GM19395 (cell line): ENCODE measurements around the gene OR13C4.
"Not testable (repeated sequence)": the region's sequence is repeated elsewhere in the genome, so short reads cannot be mapped to it uniquely, and the experiment has no call there.

Experiments used
- ATAC-seq: cut with Tn5 transposase; IDR thresholded peaks from one replicate; pipeline ENCODE4 v1.9.1; 2021; ENCODE audit warnings: mild to moderate bottlenecking, moderate library complexity; ENCODE audit not compliant: unreplicated experiment

OR13C4 gene

GRCh38 chr9:104527109-104527508, at the start of gene OR13C4:
Gene OR13C4, minus strand, starts transcription at chr9:104527209. Its CDS starts 0 bp downstream, at chr9:104527209.
- ATAC-seq = no peak

DNA sequence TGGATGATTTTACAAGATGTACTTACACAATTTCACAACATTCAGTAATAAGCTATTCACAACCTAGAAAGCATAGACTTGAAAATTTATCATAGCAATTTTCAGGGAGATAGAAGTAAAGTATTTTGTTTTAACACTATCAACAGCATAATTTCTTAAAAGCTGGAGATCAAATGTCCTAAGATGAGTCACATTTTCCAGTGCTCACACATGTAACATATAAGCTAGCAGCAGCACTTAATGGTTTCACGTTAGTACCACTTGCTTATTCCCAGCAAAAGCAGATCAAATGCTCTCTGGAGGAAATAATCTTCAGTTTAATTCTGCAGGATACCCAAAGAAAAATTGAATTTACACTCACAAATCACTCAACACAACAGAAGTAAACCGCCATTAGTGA, 48.4 kb upstream of the OR13C4 start:
- no peak for ATAC-seq

DNA sequence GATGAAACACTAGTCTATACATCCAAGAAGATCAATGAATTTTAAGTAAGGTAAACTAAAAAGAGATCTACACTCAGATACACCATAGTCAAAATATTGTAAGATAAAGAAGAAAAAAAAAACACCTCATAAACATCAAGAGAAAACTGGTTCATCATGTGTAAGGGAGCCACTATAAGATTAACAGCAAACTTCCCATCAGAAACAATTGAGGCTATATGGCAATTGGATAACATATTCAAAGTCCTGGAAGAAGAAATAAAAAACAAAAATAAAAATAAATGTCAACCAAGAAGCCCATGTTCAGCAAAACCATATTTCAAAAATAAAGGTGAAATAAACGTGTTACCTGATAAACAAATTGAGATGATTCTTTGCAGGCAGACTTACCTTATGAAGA, 45.6 kb upstream of the OR13C4 start:
- no peak for ATAC-seq

DNA sequence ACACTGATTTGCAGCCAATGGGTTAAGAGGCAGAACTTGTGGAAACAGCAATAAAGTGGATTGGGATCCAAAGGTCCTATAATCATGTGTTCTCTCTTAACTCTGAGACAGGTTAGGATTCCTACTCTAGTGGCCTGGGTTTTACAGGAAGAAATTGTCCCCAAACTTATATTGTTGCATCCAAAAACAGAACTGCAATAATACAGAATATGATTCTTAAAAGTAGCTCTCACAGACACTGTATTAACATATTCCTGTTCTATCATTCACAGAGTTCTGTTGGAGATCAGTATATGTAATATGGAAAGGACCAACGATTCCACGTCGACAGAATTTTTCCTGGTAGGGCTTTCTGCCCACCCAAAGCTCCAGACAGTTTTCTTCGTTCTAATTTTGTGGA, 41.9 kb upstream of the OR13C4 start, which contains the start of gene OR13C8:
Gene OR13C8, plus strand, starts transcription at position 301 of the 400 bp plus-strand sequence. Its CDS starts 0 bp downstream, at position 301.
- no peak for ATAC-seq

GRCh38 chr9:104564358-104564757, 37.3 kb upstream of the OR13C4 start:
- no peak for ATAC-seq

GRCh38 chr9:104556830-104557634, 30.0 kb upstream of the OR13C4 start:
- no peak for ATAC-seq

- no peak for ATAC-seq
Observed at GRCh38 chr9:104555521-104555920, 28.5 kb upstream of the OR13C4 start.

- no peak for ATAC-seq
Observed at GRCh38 chr9:104553261-104553660, 26.3 kb upstream of the OR13C4 start.

GRCh38 chr9:104544644-104545043, 17.6 kb upstream of the OR13C4 start:
- no peak for ATAC-seq

DNA sequence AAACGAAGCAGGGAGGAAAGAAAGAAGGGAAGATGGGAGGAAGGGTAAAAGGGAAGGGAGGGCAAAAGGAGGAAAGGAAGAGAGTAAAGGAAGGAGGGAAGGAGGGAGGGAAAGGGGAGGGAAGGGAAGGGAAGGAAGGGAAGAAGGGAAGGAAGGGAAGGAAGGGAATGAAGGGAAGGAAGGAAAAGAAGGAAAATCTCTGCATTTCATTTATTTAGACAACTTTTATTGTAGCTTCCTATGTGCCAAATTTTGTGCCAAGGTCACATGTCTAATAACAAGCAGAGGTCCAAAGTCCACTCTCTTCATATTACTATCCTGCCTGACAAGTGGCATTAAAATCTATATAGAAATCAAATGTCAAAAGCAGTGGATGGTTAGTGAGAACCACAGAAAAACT, 12.3 kb upstream of the OR13C4 start:
- no peak for ATAC-seq

DNA sequence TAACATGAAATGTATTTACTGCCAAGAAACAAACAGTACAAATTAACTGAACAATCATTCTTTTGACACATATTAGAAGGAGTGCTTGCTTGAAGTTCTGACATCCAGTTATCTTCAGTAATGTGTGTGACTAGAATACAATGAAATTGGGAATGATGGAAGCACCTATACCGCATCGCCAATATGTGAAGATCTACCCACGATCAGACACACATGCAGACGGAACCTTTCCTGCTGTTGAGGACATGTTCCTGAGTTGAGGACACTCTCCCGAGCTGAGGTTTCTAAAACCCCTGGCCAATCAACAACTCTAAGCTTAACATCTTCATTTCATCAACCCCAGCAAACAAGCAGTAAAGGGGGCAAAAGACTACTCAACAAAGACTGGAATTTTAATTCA, 9.7 kb upstream of the OR13C4 start, which contains the start of gene OR13C3:
Gene OR13C3, minus strand, starts transcription at position 101 of the 400 bp plus-strand sequence. CDS start 133 bp downstream, outside the sequence.
- no peak for ATAC-seq

GRCh38 chr9:104520241-104520640, 6.8 kb downstream of the OR13C4 start:
- not testable (repeated sequence) for ATAC-seq

- ATAC-seq = no peak
Observed at GRCh38 chr9:104514901-104515300, 12.1 kb downstream of the OR13C4 start.

GRCh38 chr9:104506565-104506964, 20.4 kb downstream of the OR13C4 start:
- ATAC-seq = no peak

DNA sequence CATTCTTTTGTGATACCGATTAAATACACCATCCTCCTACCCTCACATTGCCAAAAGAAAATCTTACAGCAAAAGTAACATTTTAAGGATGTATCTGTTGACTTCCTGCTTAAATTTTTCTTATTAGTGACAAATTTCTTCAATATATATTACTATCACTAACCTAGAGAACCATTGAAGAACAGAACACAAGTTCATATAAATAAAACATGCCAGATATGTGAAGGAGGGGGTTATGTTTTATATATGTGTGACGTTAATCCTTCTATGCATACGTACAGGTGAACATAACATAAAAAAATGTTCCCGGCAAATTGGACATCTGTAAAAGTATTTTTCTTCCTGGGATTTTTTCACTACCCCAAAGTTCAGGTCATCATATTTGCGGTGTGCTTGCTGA, 23.0 kb downstream of the OR13C4 start, which contains the start of gene OR13F1:
Gene OR13F1, plus strand, starts transcription at position 301 of the 400 bp plus-strand sequence. Its CDS starts 0 bp downstream, at position 301.
- no peak for ATAC-seq

DNA sequence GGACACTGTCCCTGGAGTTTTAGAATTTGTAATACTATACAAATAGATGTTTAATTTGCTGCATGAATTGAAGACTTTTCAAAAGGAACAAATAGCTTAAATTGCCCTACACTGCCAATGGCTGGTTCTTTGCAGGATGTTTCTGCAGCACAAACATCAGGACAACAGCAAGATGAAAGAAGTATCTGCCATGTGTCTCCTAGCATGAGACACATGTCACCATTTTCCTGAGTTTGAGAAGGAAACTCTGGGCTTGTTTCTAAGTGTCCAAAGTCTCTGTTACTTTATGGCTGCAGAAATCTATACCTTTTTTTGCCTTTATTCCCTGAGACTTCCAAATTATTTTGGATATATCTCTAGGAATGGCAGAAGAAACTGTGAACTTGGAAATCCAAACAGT, 23.6 kb downstream of the OR13C4 start:
- no peak for ATAC-seq

DNA sequence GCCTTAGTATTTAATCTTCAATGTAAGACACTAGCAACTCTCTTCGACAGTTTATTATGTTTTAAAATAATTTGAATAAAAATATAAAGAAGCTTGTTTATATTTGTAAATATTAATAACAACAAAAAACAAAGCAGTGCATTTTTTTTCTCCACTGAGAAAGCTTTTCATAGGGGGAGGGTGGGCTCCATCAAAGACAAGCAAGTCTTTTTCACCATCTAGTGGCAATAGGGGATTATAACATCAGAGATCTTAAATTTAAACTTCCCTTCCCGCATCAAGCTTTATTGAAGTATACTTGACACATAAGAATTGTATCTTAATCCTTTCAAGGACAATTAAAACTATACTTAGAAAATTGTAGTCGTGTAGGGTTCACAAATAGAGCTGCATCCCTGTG, 32.2 kb downstream of the OR13C4 start:
- no peak for ATAC-seq

GRCh38 chr9:104485014-104485413, 42.0 kb downstream of the OR13C4 start:
- ATAC-seq = no peak

- no peak for ATAC-seq
Observed at GRCh38 chr9:104482921-104483570, 44.0 kb downstream of the OR13C4 start.
